GM12878 (cell line): Measurements from ENCODE around the gene CALY. TPM values are rescaled to one million over a fixed set of nuclear protein-coding genes. Genes with fewer than 3 reads are reported as not detected.

Source experiments
- BCL11A ChIP-seq: IDR thresholded peaks from 2 replicates; pipeline ENCODE4 v1.6.1; 2011; ENCODE audit warnings: low read depth, low read length
- BMI1 ChIP-seq: fragments of 450-650 bp; IDR thresholded peaks from 2 replicates; pipeline ENCODE4 v1.6.1; 2016; ENCODE audit warnings: mild to moderate bottlenecking, moderate library complexity, borderline replicate concordance
- CBX5 ChIP-seq: sonication (generic); IDR thresholded peaks from 2 replicates; pipeline ENCODE4 v1.6.1; 2016; ENCODE audit warnings: low read depth, moderate library complexity, mild to moderate bottlenecking, inconsistent platforms
- CHD2 ChIP-seq: IDR thresholded peaks from 2 replicates; pipeline ENCODE4 v1.6.1; 2011; ENCODE audit warnings: low read depth, low read length, improper control_type of control experiment, borderline replicate concordance
- CREM ChIP-seq: IDR thresholded peaks from 2 replicates; pipeline ENCODE4 v1.6.1; 2014; ENCODE audit warnings: antibody characterized with exemption, low read depth
- E2F4 ChIP-seq: IDR thresholded peaks from 2 replicates; pipeline ENCODE4 v1.6.1; 2012; ENCODE audit warnings: low read depth, low read length, improper control_type of control experiment
- EED ChIP-seq: sonication (generic); IDR thresholded peaks from 2 replicates; pipeline ENCODE4 v1.6.1; 2016; ENCODE audit warnings: antibody characterized with exemption, low read depth
- EGR1 ChIP-seq, 2 experiments: IDR thresholded peaks; 1 replicate in 1 of 2; 2 replicates in 1 of 2; pipeline ENCODE4 v1.6.1; 2011 to 2012; ENCODE audit warnings: low read depth in 2 of 2, low read length in 2 of 2, borderline replicate concordance in 1 of 2, mild to moderate bottlenecking in 1 of 2, moderate library complexity in 1 of 2
- ETV6 ChIP-seq, 2 experiments: fragments of 450-650 bp in 1 of 2; IDR thresholded peaks in 1 of 2; conservative IDR thresholded peaks in 1 of 2; 2 replicates each; pipeline ENCODE4 v1.6.1; 2014; ENCODE audit warnings: antibody characterized with exemption in 1 of 2, borderline replicate concordance in 1 of 2, low read depth in 1 of 2, mild to moderate bottlenecking in 1 of 2, moderate library complexity in 1 of 2
- FOXM1 ChIP-seq: IDR thresholded peaks from 2 replicates; pipeline ENCODE4 v1.6.1; 2012; ENCODE audit warnings: low read depth, mild to moderate bottlenecking, inconsistent platforms, low read length, moderate library complexity
- GABPA ChIP-seq: IDR thresholded peaks from 2 replicates; pipeline ENCODE4 v1.6.1; 2014; ENCODE audit warnings: antibody characterized with exemption, low read depth, mild to moderate bottlenecking, inconsistent platforms
- HDGF ChIP-seq: fragments of 450-650 bp; IDR thresholded peaks from 2 replicates; pipeline ENCODE4 v1.6.1; 2016; ENCODE audit warnings: antibody characterized with exemption
- IKZF1 ChIP-seq: fragments of 450-650 bp; conservative IDR thresholded peaks from 2 replicates; pipeline ENCODE4 v1.6.1; 2017; ENCODE audit warnings: antibody characterized with exemption, mild to moderate bottlenecking
- JUND ChIP-seq: IDR thresholded peaks from 2 replicates; pipeline ENCODE4 v1.6.1; 2012; ENCODE audit warnings: low read depth, mild to moderate bottlenecking, low read length, improper control_type of control experiment, moderate library complexity
- NFYA ChIP-seq: IDR thresholded peaks from 2 replicates; pipeline ENCODE4 v1.6.1; 2011; ENCODE audit warnings: low read depth, mild to moderate bottlenecking, low read length, improper control_type of control experiment, borderline replicate concordance
- NR2C1 ChIP-seq: fragments of 450-650 bp; IDR thresholded peaks from 2 replicates; pipeline ENCODE4 v1.6.1; 2017; ENCODE audit warnings: antibody characterized with exemption, mild to moderate bottlenecking, moderate library complexity
- PAX5 ChIP-seq: IDR thresholded peaks from 2 replicates; pipeline ENCODE4 v1.6.1; 2011; ENCODE audit warnings: low read depth, low read length, borderline replicate concordance
- PAX8 ChIP-seq: fragments of 450-650 bp; IDR thresholded peaks from 2 replicates; pipeline ENCODE4 v1.6.1; 2017; ENCODE audit warnings: mild to moderate bottlenecking, moderate library complexity
- POLR2AphosphoS2 ChIP-seq: IDR thresholded peaks from 2 replicates; pipeline ENCODE4 v1.6.1; 2011; ENCODE audit warnings: low read depth, mild to moderate bottlenecking, low read length, improper control_type of control experiment, moderate library complexity
- RAD51 ChIP-seq: fragments of 450-650 bp; IDR thresholded peaks from 2 replicates; pipeline ENCODE4 v1.6.1; 2016; ENCODE audit warnings: moderate library complexity, mild to moderate bottlenecking, inconsistent platforms
- RELB ChIP-seq: fragments of 450-650 bp; IDR thresholded peaks from 2 replicates; pipeline ENCODE4 v1.6.1; 2017; ENCODE audit warnings: low read depth, mild to moderate bottlenecking, moderate library complexity
- SREBF1 ChIP-seq: IDR thresholded peaks from 2 replicates; pipeline ENCODE4 v1.6.1; 2012; ENCODE audit warnings: mild to moderate bottlenecking, low read length
- STAT1 ChIP-seq: fragments of 450-650 bp; conservative IDR thresholded peaks from 2 replicates; pipeline ENCODE4 v1.6.1; 2014; ENCODE audit warnings: antibody characterized with exemption, mild to moderate bottlenecking
- ZBED1 ChIP-seq: IDR thresholded peaks from 2 replicates; pipeline ENCODE4 v1.6.1; 2016; ENCODE audit warnings: borderline replicate concordance
- ZNF384 ChIP-seq: IDR thresholded peaks from 2 replicates; pipeline ENCODE4 v1.6.1; 2012; ENCODE audit warnings: low read depth, mild to moderate bottlenecking, low read length, improper control_type of control experiment, borderline replicate concordance
- ZNF622 ChIP-seq: fragments of 450-650 bp; IDR thresholded peaks from 2 replicates; pipeline ENCODE4 v1.6.1; 2017; ENCODE audit warnings: mild to moderate bottlenecking, inconsistent platforms
- ZZZ3 ChIP-seq: IDR thresholded peaks from 2 replicates; pipeline ENCODE4 v1.6.1; 2011; ENCODE audit warnings: low read depth; ENCODE audit not compliant: control insufficient read depth, insufficient read length
- polyA plus RNA-seq, 11 experiments: library from polyadenylated mRNA; depleted of rRNA in 4 of 11; unstranded in 6 of 11; stranded (reverse) in 5 of 11; fragments of >200 nt; fragmentation: Nextera tagmentation in 4 of 11; fragmentation: Illumina TruSeq in 1 of 11; extraction: Ambion mirVana in 4 of 11; extraction: Trizol in 1 of 11; gene quantifications; 1 replicate in 1 of 11; 2 replicates in 10 of 11; pipeline versions ENCODE4 v1.2.1 to v1.2.3, GENCODE V29; 2011 to 2016; ENCODE audit warnings: inconsistent platforms in 2 of 11, missing spikeins in 2 of 11, low read depth in 1 of 11
- total RNA-seq, 4 experiments: library from RNA; depleted of rRNA in 3 of 4; stranded (reverse); fragments of >200 nt in 3 of 4; fragmentation: Illumina TruSeq in 1 of 4; extraction: Trizol in 1 of 4; gene quantifications; 2 replicates each; pipeline versions ENCODE4 v1.2.1 to v1.2.3, GENCODE V29; 2013 to 2021

The CALY gene
- total and polyA plus RNA-seq, 10 of the 15 experiments (the other 5 are each of a cell fraction or from before 2014, with no cell fraction given) = 0.07 TPM; not detected in 9

GRCh38 chr10:133378251-133379096 lies 41.8 kb upstream of the CALY start (continued):
- TF ChIP-seq GABPA (no peak), POLR2AphosphoS2 (no peak; the same call in 1 of the 2 replicates), ZBED1 (no peak), ZNF622 (no peak), SREBF1 (no peak), ZZZ3 (no peak), ZNF384 (no peak), STAT1 (0 out of 2 replicates have a peak, but pooled peaks have one; percentile 23), NR2C1 (peak; percentile 51), CBX5 (no peak), IKZF1 (peak; percentile 81), FOXM1 (no peak), HDGF (no peak), PAX8 (no peak), BCL11A (no peak), PAX5 (no peak), EGR1 (IDR thresholded peaks at IDR 0.05; ENCODE audit: borderline replicate concordance in 1 of 2, low read depth in 2 of 2, low read length in 2 of 2) (no peak), CREM (no peak), EED (no peak), BMI1 (no peak), E2F4 (no peak), RAD51 (no peak), NFYA (no peak), CHD2 (no peak), RELB (peak; percentile 41; the same call in 1 of the 2 replicates), ETV6 (conservative IDR thresholded peaks at IDR 0.05 in 1 of 2, IDR thresholded peaks at IDR 0.05 in 1 of 2; ENCODE audit: borderline replicate concordance in 1 of 2, low read depth in 1 of 2) (no peak), JUND (no peak)
